B cell (primary cell): Measurements from ENCODE around the gene CLCN3. TPM values are rescaled to one million over a fixed set of nuclear protein-coding genes. Genes with fewer than 3 reads are reported as not detected.

ENCODE experiments used
- ATAC-seq: fragments of 200-7000 bp; cut with Tn5 transposase; one replicate; pipeline ENCODE4 v1.10.0; 2021; ENCODE audit warnings: low read depth, mild to moderate bottlenecking, moderate number of reproducible peaks, moderate library complexity
- CTCF ChIA-PET: fragments of 350-600 bp; sonication (Branson Sonifier 250); formaldehyde crosslinking; loops from one replicate; lab custom pipeline; 2021; ENCODE audit warnings: antibody characterized with exemption, inconsistent platforms; lab: Charles Lee
- POLR2A ChIA-PET: fragments of 350-600 bp; sonication (Branson Sonifier 250); formaldehyde crosslinking; loops from one replicate; lab custom pipeline; 2021; ENCODE audit warnings: antibody characterized with exemption; lab: Charles Lee
- DNase-seq: peaks from one replicate; pipeline ENCODE4 v3.0.0; 2013
- H2AFZ ChIP-seq: 2 replicates; pipeline ENCODE4 v1.6.1; 2012; ENCODE audit warnings: mild to moderate bottlenecking, low read depth, low read length; ENCODE audit not compliant: insufficient read depth, poor library complexity, severe bottlenecking
- H3K27ac ChIP-seq, 2 donors: 1 replicate in 1 of 2; 2 replicates in 1 of 2; pipeline ENCODE4 v1.5.1; 2012 to 2013; ENCODE audit warnings: low read length in 2 of 2, mild to moderate bottlenecking in 2 of 2, moderate library complexity in 1 of 2
- H3K27me3 ChIP-seq, 4 experiments: fragments of 200-600 bp in 1 of 4; sonication (generic) in 1 of 4; replicated peaks in 1 of 4; 1 replicate in 2 of 4; 2 replicates in 2 of 4; pipeline versions ENCODE4 v1.6.1 to v1.7.0; 2013 to 2016; ENCODE audit warnings: low read length in 3 of 4, mild to moderate bottlenecking in 2 of 4, mixed read lengths in 1 of 4, moderate library complexity in 1 of 4; ENCODE audit not compliant: insufficient read depth in 4 of 4, control insufficient read depth in 3 of 4; ENCODE audit errors: control extremely low read depth in 1 of 4
- H3K36me3 ChIP-seq, 2 experiments: replicated peaks in 1 of 2; 1 replicate in 1 of 2; 2 replicates in 1 of 2; pipeline versions ENCODE4 v1.6.1 to v1.7.1; 2013; ENCODE audit warnings: low read length in 1 of 2; ENCODE audit not compliant: insufficient read depth in 2 of 2, control insufficient read depth in 1 of 2; ENCODE audit errors: control extremely low read depth in 1 of 2, extremely low read depth in 1 of 2
- H3K4me1 ChIP-seq, 2 donors: fragments of 200-600 bp in 1 of 2; sonication (generic) in 1 of 2; 1 replicate in 1 of 2; 2 replicates in 1 of 2; pipeline versions ENCODE4 v1.5.1 to v1.6.1; 2013 to 2017; ENCODE audit warnings: low read length in 2 of 2; ENCODE audit not compliant: control insufficient read depth in 2 of 2, insufficient read depth in 2 of 2
- H3K4me2 ChIP-seq: replicated peaks from 2 replicates; pipeline ENCODE3; 2012; ENCODE audit warnings: mild to moderate bottlenecking, low read depth, low read length; ENCODE audit not compliant: poor library complexity, severe bottlenecking
- H3K4me3 ChIP-seq, 5 experiments: fragments of 200-600 bp in 1 of 5; sonication (generic) in 1 of 5; 1 replicate in 3 of 5; 2 replicates in 2 of 5; pipeline versions ENCODE4 v1.5.1 to v1.7.0; 2011 to 2016; ENCODE audit warnings: low read length in 4 of 5, mild to moderate bottlenecking in 4 of 5, low read depth in 2 of 5, control low read depth in 1 of 5, moderate library complexity in 1 of 5; ENCODE audit not compliant: insufficient read depth in 1 of 5; ENCODE audit errors: control extremely low read depth in 1 of 5, extremely low read depth in 1 of 5
- H3K79me2 ChIP-seq: fragments of 200-600 bp; sonication (generic); one replicate; pipeline ENCODE4 v1.6.0; 2016; ENCODE audit warnings: low read length; ENCODE audit not compliant: control insufficient read depth, insufficient read depth
- H3K9ac ChIP-seq: fragments of 200-600 bp; sonication (generic); 2 replicates; pipeline ENCODE4 v1.6.1; 2017; ENCODE audit warnings: mild to moderate bottlenecking, low read length, moderate library complexity
- H3K9me3 ChIP-seq, 3 donors: one replicate each; pipeline versions ENCODE4 v1.6.1 to v1.7.1; 2013; ENCODE audit warnings: low read length in 2 of 3; ENCODE audit not compliant: control insufficient read depth in 2 of 3, insufficient read depth in 1 of 3; ENCODE audit errors: control extremely low read depth in 1 of 3
- H4K20me1 ChIP-seq: 2 replicates; pipeline ENCODE4 v1.6.0; 2012; ENCODE audit warnings: mild to moderate bottlenecking, low read length; ENCODE audit not compliant: insufficient read depth, control insufficient read depth, poor library complexity, severe bottlenecking
- H3K27ac Mint-ChIP-seq: one replicate; pipeline ENCODE4 v1.8.0; 2021; ENCODE audit warnings: mixed read lengths
- H3K27me3 Mint-ChIP-seq: one replicate; pipeline ENCODE4 v1.8.0; 2021; ENCODE audit warnings: mixed read lengths
- H3K4me1 Mint-ChIP-seq: one replicate; pipeline ENCODE4 v1.8.0; 2021; ENCODE audit warnings: mixed read lengths
- H3K4me3 Mint-ChIP-seq: one replicate; pipeline ENCODE4 v1.8.0; 2021; ENCODE audit warnings: mixed read lengths
- H3K9me3 Mint-ChIP-seq: one replicate; pipeline ENCODE4 v1.8.0; 2022; ENCODE audit warnings: mixed read lengths; ENCODE audit not compliant: insufficient read depth
- EZH2 ChIP-seq: IDR thresholded peaks from 2 replicates; pipeline ENCODE4 v1.6.1; 2012; ENCODE audit warnings: borderline replicate concordance, low read depth, mild to moderate bottlenecking, moderate library complexity, low read length; ENCODE audit not compliant: insufficient read depth, poor library complexity, severe bottlenecking
- WGBS: methylation state at CpG from one replicate; pipeline ENCODE4 v1.1.5; 2013; ENCODE audit warnings: missing lambda C conversion rate; ENCODE audit not compliant: insufficient coverage; 5-methylcytosine and 5-hydroxymethylcytosine counted together
- intact Hi-C: fragments of 100-400 bp; cut with micrococcal nuclease; formaldehyde crosslinking; loops from one replicate; pipeline ENCODE4 v1.10.0; 2022
- polyA plus RNA-seq: library from polyadenylated mRNA; depleted of rRNA; stranded (reverse); fragments of >200 nt; gene quantifications from 2 replicates; pipeline ENCODE4 v1.2.3, GENCODE V29; 2012
- total RNA-seq, 2 donors: library from RNA; stranded (reverse); fragments of 120-200 nt in 1 of 2; gene quantifications; 1 replicate in 1 of 2; 2 replicates in 1 of 2; pipeline versions ENCODE4 v1.2.3 to v1.2.4, GENCODE V29; 2013 to 2022
- TF ChIP-seq, protein P1 (sequence below): fragments of 200-600 bp; IDR thresholded peaks from one replicate; pipeline ENCODE4 v1.8.0; 2022; ENCODE audit warnings: antibody characterized with exemption, mild to moderate bottlenecking

The CLCN3 gene
- total and polyA plus RNA-seq, 2 donors (not counting 1 experiment from before 2014, with no cell fraction given), result 5.0 to 32.7 TPM

GRCh38 chr4:169612871-169613859 is 7.2 kb upstream of the CLCN3 start:
- ChIA-PET POLR2A (interaction anchor here (0.6 to 1.5 kb wide), 4 partner anchors 17 to 414 kb away, joined by 3 read pairs; partner anchors contain the start of gene MFAP3L), CTCF (interaction anchor here (0.6 to 3.9 kb wide), 32 partner anchors 7 to 690 kb away, joined by 3 to 35 read pairs (median 4); partner anchors contain the start of genes CBR4, CLCN3, HPF1 and MFAP3L)
- H3K27ac ChIP-seq, result peak overlapping the region; percentile 98 to 99
- H3K4me2 ChIP-seq, result peak overlapping the region; percentile 80
- intact Hi-C loops, result loop anchor here (1.0 to 10.0 kb wide), 9 partner anchors 7 to 1298 kb away; partner anchors contain the start of genes CBR4, CLCN3, DDX60 and DDX60L
- DNase-seq (peak; percentile 82), ATAC-seq (peak; percentile 26)
- H4K20me1 ChIP-seq, result no peaks in the 10 kb centered on the region
- no peaks in the 10 kb centered on the region for H3K9me3 ChIP-seq
- Mint-ChIP-seq H3K9me3 (no peaks in the 10 kb centered on the region), H3K4me3 (peak overlapping the region; percentile 98), H3K27ac (peak overlapping the region; percentile 99), H3K27me3 (no peaks in the 10 kb centered on the region), H3K4me1 (peaks cover 22% of the 10 kb centered on the region)
- peak overlapping the region; percentile 99 for H3K9ac ChIP-seq
- peak overlapping the region; percentile 85 to 95 (median 90) for H3K4me3 ChIP-seq
- no peaks in the 10 kb centered on the region for H3K27me3 ChIP-seq
- peaks cover 6 to 12% of the 10 kb centered on the region in 2 donors for H3K4me1 ChIP-seq
- no peak for TF ChIP-seq EZH2
- TF ChIP-seq, protein P1, sequence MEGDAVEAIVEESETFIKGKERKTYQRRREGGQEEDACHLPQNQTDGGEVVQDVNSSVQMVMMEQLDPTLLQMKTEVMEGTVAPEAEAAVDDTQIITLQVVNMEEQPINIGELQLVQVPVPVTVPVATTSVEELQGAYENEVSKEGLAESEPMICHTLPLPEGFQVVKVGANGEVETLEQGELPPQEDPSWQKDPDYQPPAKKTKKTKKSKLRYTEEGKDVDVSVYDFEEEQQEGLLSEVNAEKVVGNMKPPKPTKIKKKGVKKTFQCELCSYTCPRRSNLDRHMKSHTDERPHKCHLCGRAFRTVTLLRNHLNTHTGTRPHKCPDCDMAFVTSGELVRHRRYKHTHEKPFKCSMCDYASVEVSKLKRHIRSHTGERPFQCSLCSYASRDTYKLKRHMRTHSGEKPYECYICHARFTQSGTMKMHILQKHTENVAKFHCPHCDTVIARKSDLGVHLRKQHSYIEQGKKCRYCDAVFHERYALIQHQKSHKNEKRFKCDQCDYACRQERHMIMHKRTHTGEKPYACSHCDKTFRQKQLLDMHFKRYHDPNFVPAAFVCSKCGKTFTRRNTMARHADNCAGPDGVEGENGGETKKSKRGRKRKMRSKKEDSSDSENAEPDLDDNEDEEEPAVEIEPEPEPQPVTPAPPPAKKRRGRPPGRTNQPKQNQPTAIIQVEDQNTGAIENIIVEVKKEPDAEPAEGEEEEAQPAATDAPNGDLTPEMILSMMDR, result peak; percentile 87
- peaks cover 26% of the 10 kb centered on the region for H3K79me2 ChIP-seq
- peak overlapping the region; percentile 84 for H2AFZ ChIP-seq
- H3K36me3 ChIP-seq, result no peaks in the 10 kb centered on the region
- no CpG with 5 or more reads among the region's 9 CpGs for WGBS
